KMS-11 (cell line): ENCODE results near the gene SUN1.
A peak's percentile ranks its signal among the peaks of the same experiment; 100 is the strongest.
"Not testable (repeated sequence)": the region's sequence is repeated elsewhere in the genome, so short reads cannot be mapped to it uniquely, and the experiment has no call there.

ENCODE experiments used
- H2AFZ ChIP-seq: fragments of 200-600 bp; sonication (generic); 2 replicates; pipeline ENCODE4 v1.6.1; 2016; ENCODE audit warnings: antibody characterized with exemption, mixed run types, low read depth
- H3K27ac ChIP-seq: fragments of 200-600 bp; sonication (generic); 2 replicates; pipeline ENCODE4 v1.6.1; 2016; ENCODE audit warnings: mild to moderate bottlenecking, mixed run types
- H3K27me3 ChIP-seq: fragments of 200-600 bp; sonication (generic); 2 replicates; pipeline ENCODE4 v1.6.1; 2017; ENCODE audit warnings: mild to moderate bottlenecking, low read depth, mixed run types, moderate library complexity; ENCODE audit not compliant: insufficient read depth
- H3K36me3 ChIP-seq: fragments of 200-600 bp; sonication (generic); 2 replicates; pipeline ENCODE4 v1.6.1; 2017; ENCODE audit warnings: mild to moderate bottlenecking, mixed run types; ENCODE audit not compliant: insufficient read depth
- H3K4me1 ChIP-seq: fragments of 200-600 bp; sonication (generic); 2 replicates; pipeline ENCODE4 v1.6.1; 2016; ENCODE audit warnings: mild to moderate bottlenecking, low read depth, mixed run types; ENCODE audit not compliant: poor library complexity, severe bottlenecking
- H3K4me2 ChIP-seq: fragments of 200-600 bp; sonication (generic); 2 replicates; pipeline ENCODE4 v1.7.0; 2016; ENCODE audit warnings: mild to moderate bottlenecking, mixed run types
- H3K4me3 ChIP-seq: fragments of 200-600 bp; sonication (generic); IDR thresholded peaks from 2 replicates; pipeline ENCODE4 v1.6.1; 2017; ENCODE audit warnings: low read depth, low read length, mixed read lengths; ENCODE audit not compliant: insufficient read depth
- H3K79me2 ChIP-seq: fragments of 200-600 bp; sonication (generic); 2 replicates; pipeline ENCODE4 v1.6.1; 2016; ENCODE audit warnings: low read depth, mixed run types; ENCODE audit not compliant: insufficient read depth
- H3K9ac ChIP-seq: fragments of 200-600 bp; sonication (generic); 2 replicates; pipeline ENCODE4 v1.6.1; 2016; ENCODE audit warnings: mild to moderate bottlenecking, mixed run types
- H4K20me1 ChIP-seq: fragments of 200-600 bp; sonication (generic); 2 replicates; pipeline ENCODE4 v1.6.1; 2016; ENCODE audit warnings: mild to moderate bottlenecking, mixed run types; ENCODE audit not compliant: insufficient read depth
- TF ChIP-seq, protein P1 (sequence below): fragments of 200-600 bp; sonication (generic); conservative IDR thresholded peaks from 2 replicates; pipeline ENCODE4 v1.6.1; 2017; ENCODE audit warnings: low read depth, mild to moderate bottlenecking, antibody characterized with exemption, low read length, moderate library complexity, mixed read lengths

SUN1 gene

DNA sequence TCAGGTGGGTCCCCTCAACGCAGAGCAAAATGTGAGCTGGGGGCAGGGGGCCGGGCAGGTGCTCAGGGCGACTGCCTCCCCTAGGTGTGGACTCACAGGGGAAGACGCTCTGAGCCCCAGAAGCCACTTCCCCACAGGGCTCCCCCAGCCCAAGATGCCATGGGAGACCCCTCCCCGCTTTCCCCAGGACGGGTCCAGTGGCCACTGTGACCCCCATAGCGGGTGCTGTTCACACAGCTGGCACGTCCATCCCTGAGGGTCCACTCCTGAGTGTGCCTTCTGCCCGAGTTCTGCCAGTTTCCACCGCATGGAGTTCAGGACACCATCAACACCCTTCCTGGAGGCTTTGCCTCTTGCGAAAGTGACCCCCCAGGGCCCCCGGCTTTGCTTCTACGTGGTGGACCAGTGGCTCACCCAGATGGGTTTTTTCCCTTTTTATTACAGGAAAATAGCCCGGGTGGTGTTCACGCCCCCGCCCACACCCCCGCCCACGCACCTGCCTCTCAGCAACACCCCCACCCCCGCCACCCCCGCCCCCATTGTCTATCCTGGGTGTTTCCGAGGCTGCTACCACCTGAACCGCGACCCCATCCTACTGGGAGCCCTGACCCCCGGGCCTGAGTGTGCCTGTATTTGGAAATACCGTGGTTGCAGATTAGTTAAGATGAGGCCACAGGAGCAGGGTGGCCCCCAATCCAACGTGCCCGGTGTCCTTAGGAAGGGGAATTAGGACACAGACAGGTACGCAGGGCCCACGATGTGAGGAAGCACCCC lies 90.2 kb downstream of the SUN1 start:
- Histone ChIP-seq H3K79me2 (no peaks in the 10 kb centered on the region), H3K27ac (peak overlapping the region; percentile 87), H3K4me1 (peaks cover 30% of the 10 kb centered on the region), H2AFZ (peak overlapping the region; percentile 87), H3K36me3 (no peaks in the 10 kb centered on the region), H3K27me3 (peaks cover 4% of the 10 kb centered on the region; the same call in 1 of the 2 replicates), H4K20me1 (no peaks in the 10 kb centered on the region), H3K4me2 (peak overlapping the region; percentile 100), H3K9ac (peak overlapping the region; percentile 83; the same call in 1 of the 2 replicates), H3K4me3 (no peak overlapping the region)
- TF ChIP-seq, protein P1, sequence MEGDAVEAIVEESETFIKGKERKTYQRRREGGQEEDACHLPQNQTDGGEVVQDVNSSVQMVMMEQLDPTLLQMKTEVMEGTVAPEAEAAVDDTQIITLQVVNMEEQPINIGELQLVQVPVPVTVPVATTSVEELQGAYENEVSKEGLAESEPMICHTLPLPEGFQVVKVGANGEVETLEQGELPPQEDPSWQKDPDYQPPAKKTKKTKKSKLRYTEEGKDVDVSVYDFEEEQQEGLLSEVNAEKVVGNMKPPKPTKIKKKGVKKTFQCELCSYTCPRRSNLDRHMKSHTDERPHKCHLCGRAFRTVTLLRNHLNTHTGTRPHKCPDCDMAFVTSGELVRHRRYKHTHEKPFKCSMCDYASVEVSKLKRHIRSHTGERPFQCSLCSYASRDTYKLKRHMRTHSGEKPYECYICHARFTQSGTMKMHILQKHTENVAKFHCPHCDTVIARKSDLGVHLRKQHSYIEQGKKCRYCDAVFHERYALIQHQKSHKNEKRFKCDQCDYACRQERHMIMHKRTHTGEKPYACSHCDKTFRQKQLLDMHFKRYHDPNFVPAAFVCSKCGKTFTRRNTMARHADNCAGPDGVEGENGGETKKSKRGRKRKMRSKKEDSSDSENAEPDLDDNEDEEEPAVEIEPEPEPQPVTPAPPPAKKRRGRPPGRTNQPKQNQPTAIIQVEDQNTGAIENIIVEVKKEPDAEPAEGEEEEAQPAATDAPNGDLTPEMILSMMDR: no peak

DNA sequence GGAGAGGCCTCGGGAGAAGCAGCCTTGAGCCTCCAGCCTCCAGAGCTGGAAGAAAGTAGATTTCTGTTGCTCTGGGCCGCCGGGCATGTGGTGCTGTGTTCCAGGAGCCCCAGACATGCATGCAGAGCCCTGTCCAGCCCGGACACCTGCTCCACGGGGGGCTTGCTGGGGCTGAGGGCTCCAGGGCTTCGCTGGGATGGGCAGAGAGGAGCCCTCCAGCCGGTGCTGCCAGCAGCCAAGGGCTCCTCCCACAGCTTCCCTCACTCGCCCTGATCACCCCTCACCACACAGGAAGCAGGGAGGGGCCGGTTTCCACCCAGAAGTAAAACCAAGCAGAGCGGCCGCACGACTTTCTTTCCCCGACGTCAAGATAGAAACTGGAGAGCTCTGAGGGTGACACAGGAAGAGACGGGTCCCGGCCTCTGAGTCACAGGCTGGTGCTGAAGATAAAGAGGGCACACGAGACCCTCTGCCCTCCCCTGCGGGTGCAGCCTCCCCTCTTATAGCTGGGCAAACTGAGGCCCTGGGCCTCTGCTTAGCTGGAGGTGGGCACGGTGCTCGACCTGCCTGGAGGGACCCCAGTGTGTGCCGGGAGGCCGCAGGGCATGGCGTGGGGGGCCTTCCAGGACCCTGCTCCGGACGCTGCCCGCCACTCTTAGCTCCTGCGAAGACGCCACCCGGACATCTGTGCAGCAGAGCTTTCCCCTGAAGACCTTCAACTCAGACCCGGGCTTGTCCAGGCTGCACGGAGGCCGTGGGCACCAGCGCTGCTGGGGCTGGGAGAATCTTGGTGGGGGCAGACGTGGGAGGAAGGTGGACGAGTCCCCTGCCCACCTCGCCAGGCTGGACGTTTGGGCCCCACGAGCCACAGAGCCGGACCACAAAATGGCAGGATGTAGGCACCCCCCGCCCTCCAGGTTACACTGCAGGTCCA lies 91.1 kb downstream of the SUN1 start:
- Histone ChIP-seq H3K27ac (peak overlapping the region; percentile 87), H3K4me2 (peak overlapping the region; percentile 100), H3K4me1 (peaks cover 30% of the 10 kb centered on the region), H3K79me2 (no peaks in the 10 kb centered on the region), H4K20me1 (no peaks in the 10 kb centered on the region), H3K9ac (peak overlapping the region; percentile 83), H3K4me3 (no peak overlapping the region), H3K36me3 (no peaks in the 10 kb centered on the region), H2AFZ (peak overlapping the region; percentile 87), H3K27me3 (no peaks in the 10 kb centered on the region; the same call in 1 of the 2 replicates)
- TF ChIP-seq, protein P1: no peak

DNA sequence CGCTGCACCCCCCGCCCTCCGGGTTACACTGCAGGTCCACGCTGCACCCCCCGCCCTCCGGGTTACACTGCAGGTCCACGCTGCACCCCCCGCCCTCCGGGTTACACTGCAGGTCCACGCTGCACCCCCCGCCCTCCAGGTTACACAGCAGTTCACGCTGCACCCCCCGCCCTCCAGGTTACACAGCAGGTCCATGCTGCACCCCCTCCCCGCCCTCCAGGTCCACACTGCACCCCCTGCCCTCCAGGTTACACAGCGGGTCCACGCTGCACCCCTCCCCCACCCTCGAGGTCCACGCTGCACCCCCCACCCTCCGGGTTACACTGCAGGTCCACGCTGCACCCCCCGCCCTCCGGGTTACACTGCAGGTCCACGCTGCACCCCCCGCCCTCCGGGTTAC lies 91.8 kb downstream of the SUN1 start:
- H3K36me3 ChIP-seq, H2AFZ ChIP-seq, H3K4me3 ChIP-seq, H4K20me1 ChIP-seq, H3K27me3 ChIP-seq, H3K79me2 ChIP-seq: not testable (repeated sequence)
- Histone ChIP-seq H3K27ac (peak overlapping the region; percentile 87; the same call in 1 of the 2 replicates), H3K4me2 (peak overlapping the region; percentile 100; the same call in 1 of the 2 replicates), H3K4me1 (peaks cover 30% of the 10 kb centered on the region), H3K9ac (peak overlapping the region; percentile 83)
